NCI-H1417 (cell line): Measurements from ENCODE around the gene WWOX.
A peak's percentile ranks its signal among the peaks of the same experiment; 100 is the strongest.

Source experiments
- DNase-seq, 3 experiments: peaks; one replicate each; lab custom pipeline; 2025; lab: John Stamatoyannopoulos, UW

WWOX gene

GRCh38 chr16:78796221-78796866 is 696.9 kb downstream of the WWOX start:
- peak in 2 of 3 experiments; percentile 4 to 24 for DNase-seq

GRCh38 chr16:78799429-78799828 is 700.0 kb downstream of the WWOX start:
- no peak for DNase-seq

- no peak for DNase-seq
Observed at GRCh38 chr16:78800523-78800922, 701.1 kb downstream of the WWOX start.

- no peak for DNase-seq
Observed at GRCh38 chr16:78804058-78804735, 704.7 kb downstream of the WWOX start.

GRCh38 chr16:78805556-78805955 is 706.1 kb downstream of the WWOX start:
- DNase-seq, result no peak

- DNase-seq, result no peak
Observed at GRCh38 chr16:78811247-78811646, 711.8 kb downstream of the WWOX start.

- DNase-seq, result no peak
Observed at GRCh38 chr16:78812582-78812981, 713.1 kb downstream of the WWOX start.

- peak in 2 of 3 experiments; percentile 44 to 80 for DNase-seq
Observed at GRCh38 chr16:78813661-78814311, 714.3 kb downstream of the WWOX start.

GRCh38 chr16:78815713-78816112 is 716.3 kb downstream of the WWOX start:
- no peak for DNase-seq

- DNase-seq, result no peak
Observed at GRCh38 chr16:78816499-78817195, 717.2 kb downstream of the WWOX start.

GRCh38 chr16:78817200-78817739 is 717.8 kb downstream of the WWOX start:
- no peak for DNase-seq

GRCh38 chr16:78821335-78821734 is 721.9 kb downstream of the WWOX start:
- no peak for DNase-seq

- no peak for DNase-seq
Observed at GRCh38 chr16:78822509-78822908, 723.1 kb downstream of the WWOX start.

- DNase-seq, result no peak
Observed at GRCh38 chr16:78823027-78823426, 723.6 kb downstream of the WWOX start.

GRCh38 chr16:78829280-78829679 is 729.8 kb downstream of the WWOX start:
- DNase-seq, result no peak

GRCh38 chr16:78830599-78830998 is 731.1 kb downstream of the WWOX start:
- no peak for DNase-seq

GRCh38 chr16:78832100-78832499 is 732.6 kb downstream of the WWOX start:
- no peak for DNase-seq

- no peak for DNase-seq
Observed at GRCh38 chr16:78836802-78837491, 737.5 kb downstream of the WWOX start.

- no peak for DNase-seq
Observed at GRCh38 chr16:78837706-78838105, 738.3 kb downstream of the WWOX start.

GRCh38 chr16:78838276-78838675 is 738.8 kb downstream of the WWOX start:
- no peak for DNase-seq

- peak in 1 of 3 experiments; percentile 44 for DNase-seq
Observed at GRCh38 chr16:78842950-78843349, 743.5 kb downstream of the WWOX start.

- DNase-seq, result peak; percentile 10 to 71 (median 28)
Observed at GRCh38 chr16:78843978-78844377, 744.5 kb downstream of the WWOX start.
